ENCODE results near the gene DOLPP1. TPM values are rescaled to one million over a fixed set of nuclear protein-coding genes. Genes with fewer than 3 reads are reported as not detected.
A peak's percentile ranks its signal among the peaks of the same experiment; 100 is the strongest.

The DOLPP1 gene
- total and polyA plus RNA-seq, 8 donors, result 4.2 to 10.5 (median 6.7) TPM

DNA sequence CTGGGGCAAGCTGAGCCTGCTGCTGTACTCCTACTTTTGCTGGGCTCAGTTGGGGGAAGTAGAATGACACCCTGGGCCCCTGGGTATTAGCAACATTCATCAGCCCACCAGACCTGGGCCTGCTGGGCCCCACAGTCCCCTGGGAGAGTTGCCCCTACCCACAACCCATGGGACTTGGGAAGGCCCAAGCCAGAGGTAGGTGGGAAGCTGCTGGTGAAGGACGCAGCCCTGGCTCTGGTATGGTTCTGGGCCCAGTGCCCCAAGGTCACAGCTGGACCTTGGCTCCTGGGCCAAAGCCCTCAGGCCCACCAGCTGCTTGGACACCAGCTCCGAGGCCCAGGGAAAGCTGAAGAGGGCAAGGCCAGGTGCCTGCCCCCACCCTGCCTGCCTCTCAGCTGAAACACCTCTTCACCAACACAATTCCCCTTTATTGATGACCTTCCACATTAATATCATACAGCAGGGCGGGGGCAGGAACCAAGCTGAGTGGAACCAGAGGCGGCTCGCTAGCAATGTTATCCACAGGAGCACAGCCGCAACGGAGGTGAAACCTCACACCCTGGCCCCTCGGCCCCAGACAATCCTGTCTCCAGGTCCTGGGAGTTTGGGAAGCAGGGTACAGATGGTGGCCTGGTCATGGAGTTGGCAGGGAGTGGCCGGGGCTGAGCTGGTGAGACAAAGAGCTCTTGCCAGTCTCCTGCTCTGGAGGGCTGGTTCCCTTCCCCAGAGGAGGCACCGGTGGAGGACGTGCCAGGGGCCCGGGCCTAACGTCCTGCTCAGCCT lies 13.7 kb downstream of the DOLPP1 start:
- peaks cover 16 to 21% (median 21%) of the 10 kb centered on the region in 3 donors for H3K4me1 ChIP-seq
- no peak for TF ChIP-seq CTCF (IDR thresholded peaks at IDR 0.05)
- H3K4me3 ChIP-seq, result no peak overlapping the region
- FAIRE-seq, result no peak
- ATAC-seq, result peak; percentile 71 to 85 (median 76)
- DNase-seq, result peak; percentile 63 to 84 (median 80)
- 34 to 35% methylated on average over 13 of the region's 13 CpGs for WGBS, 2 donors
- intact Hi-C loops (cut with DNase I), result no loop called here
- H3K27me3 ChIP-seq, result no peaks in the 10 kb centered on the region
- H3K9me3 ChIP-seq, result no peaks in the 10 kb centered on the region
- peak overlapping the region; percentile 55 to 67 (median 62) for H3K27ac ChIP-seq
- H3K36me3 ChIP-seq, result peaks cover 0 to 30% (median 3%) of the 10 kb centered on the region in 3 donors

GRCh38 chr9:129095170-129095667 lies 14.3 kb downstream of the DOLPP1 start:
- 87 to 93% methylated on average over 21 of the region's 21 CpGs for WGBS, 2 donors
- no peak for FAIRE-seq

GRCh38 chr9:129095908-129096307 lies 15.0 kb downstream of the DOLPP1 start:
- no peak overlapping the region for H3K4me3 ChIP-seq
- peaks cover 0 to 30% (median 3%) of the 10 kb centered on the region in 3 donors for H3K36me3 ChIP-seq
- H3K4me1 ChIP-seq, result peaks cover 16 to 22% (median 18%) of the 10 kb centered on the region in 3 donors
- 89 to 96% methylated on average over 12 of the region's 12 CpGs for WGBS, 2 donors
- DNase-seq (peak in 1 of 6 donors; percentile 44), FAIRE-seq (no peak), ATAC-seq (no peak)
- intact Hi-C loops (cut with DNase I), result no loop called here
- no peaks in the 10 kb centered on the region for H3K9me3 ChIP-seq
- H3K27me3 ChIP-seq, result no peaks in the 10 kb centered on the region
- H3K27ac ChIP-seq, result peak overlapping the region in 2 of 4 donors; percentile 61 to 67
- TF ChIP-seq CTCF (IDR thresholded peaks at IDR 0.05), result no peak

More at GRCh38 chr9:129095170-129095667, 14.3 kb downstream of the DOLPP1 start:
- Histone ChIP-seq H3K27ac (peak overlapping the region; percentile 51 to 67 (median 62)), H3K36me3 (peaks cover 0 to 30% (median 3%) of the 10 kb centered on the region in 3 donors), H3K4me3 (no peak overlapping the region), H3K9me3 (no peaks in the 10 kb centered on the region), H3K27me3 (no peaks in the 10 kb centered on the region), H3K4me1 (peaks cover 16 to 21% (median 21%) of the 10 kb centered on the region in 3 donors)
- no peak for TF ChIP-seq CTCF (IDR thresholded peaks at IDR 0.05)
- no peak for ATAC-seq
- peak in 1 of 6 donors; percentile 34 for DNase-seq
- intact Hi-C loops (cut with DNase I), result no loop called here

GRCh38 chr9:129097671-129098306 lies 16.9 kb downstream of the DOLPP1 start:
- H3K27ac ChIP-seq, result no peak overlapping the region
- H3K36me3 ChIP-seq, result peaks cover 0 to 30% (median 3%) of the 10 kb centered on the region in 3 donors
- H3K27me3 ChIP-seq, result no peaks in the 10 kb centered on the region
- ATAC-seq (no peak), DNase-seq (no peak), FAIRE-seq (no peak)
- WGBS, 2 donors, result 93 to 96% methylated on average over 15 to 16 of the region's 16 CpGs
- intact Hi-C loops (cut with DNase I), result no loop called here
- no peaks in the 10 kb centered on the region for H3K9me3 ChIP-seq
- H3K4me1 ChIP-seq, result peaks cover 33 to 41% (median 35%) of the 10 kb centered on the region in 3 donors
- TF ChIP-seq CTCF (IDR thresholded peaks at IDR 0.05), result no peak
- no peak overlapping the region for H3K4me3 ChIP-seq

Measured in pancreas (tissue), 10 donors.